Erythroblast (primary cell): ENCODE data around the gene CPHXL.

ENCODE experiments used
- GATA1 ChIP-seq: IDR thresholded peaks from 2 replicates; pipeline ENCODE4 v1.6.1; 2011; ENCODE audit warnings: low read depth, mild to moderate bottlenecking, control low read depth, low read length, moderate library complexity
- POLR2A ChIP-seq: IDR thresholded peaks from 2 replicates; pipeline ENCODE4 v1.6.1; 2011; ENCODE audit warnings: mild to moderate bottlenecking, low read length

- TF ChIP-seq POLR2A (no peak), GATA1 (no peak)
These were observed 6.6 kb upstream of the CPHXL start for GRCh38 chr16:75732871-75733270.
